ENCODE measurements around the gene RIN2.

DNA sequence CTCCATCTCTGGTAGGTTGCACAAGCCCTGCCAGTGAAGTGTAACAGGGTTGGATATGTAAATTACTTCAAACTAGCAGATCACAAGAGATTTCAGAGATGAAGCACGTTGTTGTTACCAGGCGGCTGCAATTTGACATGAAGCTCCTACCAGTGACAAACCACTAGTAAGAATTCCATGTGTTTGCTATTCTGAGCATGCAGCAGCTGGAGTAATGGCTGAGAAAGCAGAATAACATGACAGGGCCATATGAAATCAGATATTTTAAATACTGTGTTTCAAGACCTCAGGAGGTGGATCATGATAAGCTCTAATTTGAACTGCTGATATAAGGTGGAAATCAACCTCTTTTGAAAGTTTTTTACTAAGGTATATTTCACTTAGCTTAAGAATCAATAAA, 11.4 kb downstream of the RIN2 start:
- TF ChIP-seq, protein P1, sequence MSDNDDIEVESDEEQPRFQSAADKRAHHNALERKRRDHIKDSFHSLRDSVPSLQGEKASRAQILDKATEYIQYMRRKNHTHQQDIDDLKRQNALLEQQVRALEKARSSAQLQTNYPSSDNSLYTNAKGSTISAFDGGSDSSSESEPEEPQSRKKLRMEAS (IDR thresholded peaks at IDR 0.05), result no peak
- TF ChIP-seq, protein P2, sequence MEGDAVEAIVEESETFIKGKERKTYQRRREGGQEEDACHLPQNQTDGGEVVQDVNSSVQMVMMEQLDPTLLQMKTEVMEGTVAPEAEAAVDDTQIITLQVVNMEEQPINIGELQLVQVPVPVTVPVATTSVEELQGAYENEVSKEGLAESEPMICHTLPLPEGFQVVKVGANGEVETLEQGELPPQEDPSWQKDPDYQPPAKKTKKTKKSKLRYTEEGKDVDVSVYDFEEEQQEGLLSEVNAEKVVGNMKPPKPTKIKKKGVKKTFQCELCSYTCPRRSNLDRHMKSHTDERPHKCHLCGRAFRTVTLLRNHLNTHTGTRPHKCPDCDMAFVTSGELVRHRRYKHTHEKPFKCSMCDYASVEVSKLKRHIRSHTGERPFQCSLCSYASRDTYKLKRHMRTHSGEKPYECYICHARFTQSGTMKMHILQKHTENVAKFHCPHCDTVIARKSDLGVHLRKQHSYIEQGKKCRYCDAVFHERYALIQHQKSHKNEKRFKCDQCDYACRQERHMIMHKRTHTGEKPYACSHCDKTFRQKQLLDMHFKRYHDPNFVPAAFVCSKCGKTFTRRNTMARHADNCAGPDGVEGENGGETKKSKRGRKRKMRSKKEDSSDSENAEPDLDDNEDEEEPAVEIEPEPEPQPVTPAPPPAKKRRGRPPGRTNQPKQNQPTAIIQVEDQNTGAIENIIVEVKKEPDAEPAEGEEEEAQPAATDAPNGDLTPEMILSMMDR (IDR thresholded peaks at IDR 0.05 in 2 of 3, conservative IDR thresholded peaks at IDR 0.05 in 1 of 3; ENCODE audit: borderline replicate concordance in 1 of 3, insufficient read depth in 1 of 3, low read depth in 2 of 3, low read length in 2 of 3), result no peak

Data from HCT116 (cell line).